ENCODE data around the gene MOB3A.
A peak's percentile ranks its signal among the peaks of the same experiment; 100 is the strongest.

MOB3A gene

GRCh38 chr19:2096034-2096479 is at the start of gene MOB3A (continued):
- peak; percentile 59; the same call in 1 of the 2 replicates for TF ChIP-seq ZBTB11 (tag by site-specific recombination; conservative IDR thresholded peaks at IDR 0.05; ENCODE audit: low read depth)
- peak; percentile 79 for TF ChIP-seq KLF9 (tag by site-specific recombination; IDR thresholded peaks at IDR 0.05; ENCODE audit: low read depth)
- TF ChIP-seq ZNF335 (tag by site-specific recombination; conservative IDR thresholded peaks at IDR 0.05): peak; percentile 89
- TF ChIP-seq, protein P1, sequence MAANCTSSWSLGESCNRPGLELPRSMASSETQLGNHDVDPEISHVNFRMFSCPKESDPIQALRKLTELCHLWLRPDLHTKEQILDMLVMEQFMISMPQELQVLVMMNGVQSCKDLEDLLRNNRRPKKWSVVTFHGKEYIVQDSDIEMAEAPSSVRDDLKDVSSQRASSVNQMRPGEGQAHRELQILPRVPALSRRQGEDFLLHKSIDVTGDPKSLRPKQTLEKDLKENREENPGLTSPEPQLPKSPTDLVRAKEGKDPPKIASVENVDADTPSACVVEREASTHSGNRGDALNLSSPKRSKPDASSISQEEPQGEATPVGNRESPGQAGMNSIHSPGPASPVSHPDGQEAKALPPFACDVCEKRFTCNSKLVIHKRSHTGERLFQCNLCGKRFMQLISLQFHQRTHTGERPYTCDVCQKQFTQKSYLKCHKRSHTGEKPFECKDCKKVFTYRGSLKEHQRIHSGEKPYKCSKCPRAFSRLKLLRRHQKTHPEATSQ (tag by site-specific recombination; IDR thresholded peaks at IDR 0.05): peak; percentile 96
- TF ChIP-seq, protein P2, sequence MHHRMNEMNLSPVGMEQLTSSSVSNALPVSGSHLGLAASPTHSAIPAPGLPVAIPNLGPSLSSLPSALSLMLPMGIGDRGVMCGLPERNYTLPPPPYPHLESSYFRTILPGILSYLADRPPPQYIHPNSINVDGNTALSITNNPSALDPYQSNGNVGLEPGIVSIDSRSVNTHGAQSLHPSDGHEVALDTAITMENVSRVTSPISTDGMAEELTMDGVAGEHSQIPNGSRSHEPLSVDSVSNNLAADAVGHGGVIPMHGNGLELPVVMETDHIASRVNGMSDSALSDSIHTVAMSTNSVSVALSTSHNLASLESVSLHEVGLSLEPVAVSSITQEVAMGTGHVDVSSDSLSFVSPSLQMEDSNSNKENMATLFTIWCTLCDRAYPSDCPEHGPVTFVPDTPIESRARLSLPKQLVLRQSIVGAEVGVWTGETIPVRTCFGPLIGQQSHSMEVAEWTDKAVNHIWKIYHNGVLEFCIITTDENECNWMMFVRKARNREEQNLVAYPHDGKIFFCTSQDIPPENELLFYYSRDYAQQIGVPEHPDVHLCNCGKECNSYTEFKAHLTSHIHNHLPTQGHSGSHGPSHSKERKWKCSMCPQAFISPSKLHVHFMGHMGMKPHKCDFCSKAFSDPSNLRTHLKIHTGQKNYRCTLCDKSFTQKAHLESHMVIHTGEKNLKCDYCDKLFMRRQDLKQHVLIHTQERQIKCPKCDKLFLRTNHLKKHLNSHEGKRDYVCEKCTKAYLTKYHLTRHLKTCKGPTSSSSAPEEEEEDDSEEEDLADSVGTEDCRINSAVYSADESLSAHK (tag by site-specific recombination; IDR thresholded peaks at IDR 0.05): peak; percentile 41; the same call in 1 of the 2 replicates
- TF ChIP-seq PATZ1 (tag by site-specific recombination; IDR thresholded peaks at IDR 0.05): peak; percentile 87
- peak; percentile 93 for TF ChIP-seq KLF10 (tag by site-specific recombination; IDR thresholded peaks at IDR 0.05)
- TF ChIP-seq KLF8 (tag by site-specific recombination; IDR thresholded peaks at IDR 0.05): peak; percentile 99
- TF ChIP-seq, protein P3, sequence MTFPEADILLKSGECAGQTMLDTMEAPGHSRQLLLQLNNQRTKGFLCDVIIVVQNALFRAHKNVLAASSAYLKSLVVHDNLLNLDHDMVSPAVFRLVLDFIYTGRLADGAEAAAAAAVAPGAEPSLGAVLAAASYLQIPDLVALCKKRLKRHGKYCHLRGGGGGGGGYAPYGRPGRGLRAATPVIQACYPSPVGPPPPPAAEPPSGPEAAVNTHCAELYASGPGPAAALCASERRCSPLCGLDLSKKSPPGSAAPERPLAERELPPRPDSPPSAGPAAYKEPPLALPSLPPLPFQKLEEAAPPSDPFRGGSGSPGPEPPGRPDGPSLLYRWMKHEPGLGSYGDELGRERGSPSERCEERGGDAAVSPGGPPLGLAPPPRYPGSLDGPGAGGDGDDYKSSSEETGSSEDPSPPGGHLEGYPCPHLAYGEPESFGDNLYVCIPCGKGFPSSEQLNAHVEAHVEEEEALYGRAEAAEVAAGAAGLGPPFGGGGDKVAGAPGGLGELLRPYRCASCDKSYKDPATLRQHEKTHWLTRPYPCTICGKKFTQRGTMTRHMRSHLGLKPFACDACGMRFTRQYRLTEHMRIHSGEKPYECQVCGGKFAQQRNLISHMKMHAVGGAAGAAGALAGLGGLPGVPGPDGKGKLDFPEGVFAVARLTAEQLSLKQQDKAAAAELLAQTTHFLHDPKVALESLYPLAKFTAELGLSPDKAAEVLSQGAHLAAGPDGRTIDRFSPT (tag by site-specific recombination; IDR thresholded peaks at IDR 0.05): peak; percentile 89; the same call in 1 of the 2 replicates
- TF ChIP-seq ZNF747 (tag by site-specific recombination; IDR thresholded peaks at IDR 0.05): no peak
- TF ChIP-seq KLF17 (tag by site-specific recombination; IDR thresholded peaks at IDR 0.05): peak; percentile 87; the same call in 1 of the 2 replicates
- TF ChIP-seq ZNF645 (tag by site-specific recombination; IDR thresholded peaks at IDR 0.05): 0 out of 2 replicates have a peak, but pooled peaks have one; percentile 46
- TF ChIP-seq, protein P4, sequence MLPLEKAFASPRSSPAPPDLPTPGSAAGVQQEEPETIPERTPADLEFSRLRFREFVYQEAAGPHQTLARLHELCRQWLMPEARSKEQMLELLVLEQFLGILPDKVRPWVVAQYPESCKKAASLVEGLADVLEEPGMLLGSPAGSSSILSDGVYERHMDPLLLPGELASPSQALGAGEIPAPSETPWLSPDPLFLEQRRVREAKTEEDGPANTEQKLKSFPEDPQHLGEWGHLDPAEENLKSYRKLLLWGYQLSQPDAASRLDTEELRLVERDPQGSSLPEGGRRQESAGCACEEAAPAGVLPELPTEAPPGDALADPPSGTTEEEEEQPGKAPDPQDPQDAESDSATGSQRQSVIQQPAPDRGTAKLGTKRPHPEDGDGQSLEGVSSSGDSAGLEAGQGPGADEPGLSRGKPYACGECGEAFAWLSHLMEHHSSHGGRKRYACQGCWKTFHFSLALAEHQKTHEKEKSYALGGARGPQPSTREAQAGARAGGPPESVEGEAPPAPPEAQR (tag by site-specific recombination; IDR thresholded peaks at IDR 0.05): peak; percentile 63; the same call in 1 of the 2 replicates
- no peak for TF ChIP-seq ZNF560 (tag by site-specific recombination; IDR thresholded peaks at IDR 0.05; ENCODE audit: borderline replicate concordance)
- TF ChIP-seq ZNF660 (tag by site-specific recombination; IDR thresholded peaks at IDR 0.05): peak; percentile 94; the same call in 1 of the 2 replicates
- peak; percentile 41 for TF ChIP-seq ZNF629 (tag by site-specific recombination; IDR thresholded peaks at IDR 0.05)
- TF ChIP-seq GLIS2 (tag by site-specific recombination; IDR thresholded peaks at IDR 0.05): peak; percentile 51; the same call in 1 of the 2 replicates
- TF ChIP-seq KLF16 (tag by site-specific recombination; IDR thresholded peaks at IDR 0.05): peak; percentile 90
- peak; percentile 71 for TF ChIP-seq ZNF843 (tag by site-specific recombination; IDR thresholded peaks at IDR 0.05)
- TF ChIP-seq ZNF157 (tag by site-specific recombination; IDR thresholded peaks at IDR 0.05): no peak
- 0 out of 2 replicates have a peak, but pooled peaks have one; percentile 82 for TF ChIP-seq ZSCAN30 (tag by site-specific recombination; IDR thresholded peaks at IDR 0.05)
- peak; percentile 94 for TF ChIP-seq ZNF391 (tag by site-specific recombination; IDR thresholded peaks at IDR 0.05; ENCODE audit: borderline replicate concordance, low read depth)
- peak; percentile 96 for TF ChIP-seq EGR2 (tag by site-specific recombination; IDR thresholded peaks at IDR 0.05; ENCODE audit: low read depth)

All from HEK293 (cell line).